Right forelimb (tissue), 1 donor: ENCODE data around the gene ERBB2.
"Not testable (repeated sequence)": the region's sequence is repeated elsewhere in the genome, so short reads cannot be mapped to it uniquely, and the experiment has no call there.

ENCODE experiments used
- DNase-seq: peaks from one replicate; pipeline ENCODE4 v3.0.0-alpha.2; 2018

Gene ERBB2

DNA sequence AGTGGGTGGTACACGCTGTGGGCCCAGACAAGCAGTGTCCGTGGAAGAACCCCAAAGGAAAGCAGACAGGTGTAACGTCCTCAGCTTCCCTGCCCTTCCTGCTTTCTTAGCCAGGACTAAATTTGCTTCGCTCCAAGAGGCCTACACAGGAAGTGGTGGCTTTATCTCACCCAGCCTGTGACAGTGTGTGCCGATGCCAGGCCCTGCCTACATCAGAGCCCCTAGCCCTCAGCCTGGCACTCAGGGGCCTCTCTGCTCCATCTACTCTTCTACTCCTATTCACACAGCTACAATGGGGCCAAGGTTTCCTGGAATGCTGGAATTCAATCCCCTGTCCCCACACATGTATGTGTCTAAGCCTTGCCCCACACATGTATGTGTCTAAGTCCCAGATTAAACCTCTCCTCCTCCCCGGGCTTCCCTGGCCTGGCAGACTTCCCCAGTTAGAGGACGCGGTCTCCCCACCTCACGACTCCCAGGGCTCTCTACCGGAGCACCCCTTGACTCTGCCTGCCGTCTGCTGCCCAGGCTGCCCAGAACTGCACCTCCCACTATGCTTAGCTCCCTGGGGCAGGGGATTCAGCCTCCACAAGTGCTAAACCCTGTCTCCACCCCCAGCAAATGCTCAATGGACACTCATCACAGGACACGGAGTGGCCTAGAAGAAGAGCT is 20.2 kb upstream of the ERBB2 start:
- DNase-seq, result no peak

DNA sequence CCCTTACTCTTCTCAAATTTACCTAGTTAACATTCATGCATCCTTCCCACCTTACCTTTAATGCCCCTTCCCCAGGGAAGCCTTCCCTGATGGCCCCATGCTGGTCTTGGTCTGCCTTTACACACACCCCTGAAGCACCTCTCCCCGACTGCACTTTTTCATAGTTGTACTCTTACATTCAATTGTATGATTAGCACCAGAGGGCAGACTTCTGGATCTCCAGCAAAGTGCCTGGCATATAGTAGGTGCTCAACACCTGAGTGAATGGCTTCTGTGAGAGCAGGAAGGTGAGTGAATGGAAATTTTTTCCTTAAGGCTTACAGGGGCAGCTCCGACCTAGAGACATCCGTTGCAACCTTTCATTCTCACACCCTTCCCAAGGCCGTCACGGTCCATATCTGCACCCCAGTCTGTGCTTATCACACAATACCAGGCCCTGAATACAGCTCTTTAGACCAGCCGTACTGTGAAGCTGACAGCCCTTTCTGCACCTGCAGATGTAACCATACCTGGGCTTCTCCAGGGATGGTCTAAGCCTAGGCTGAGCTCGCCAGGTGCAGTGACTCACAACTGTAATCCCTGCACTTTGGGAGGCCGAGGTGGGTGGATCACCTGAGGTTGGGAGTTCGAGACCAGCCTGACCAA is 16.4 kb upstream of the ERBB2 start:
- no peak for DNase-seq

DNA sequence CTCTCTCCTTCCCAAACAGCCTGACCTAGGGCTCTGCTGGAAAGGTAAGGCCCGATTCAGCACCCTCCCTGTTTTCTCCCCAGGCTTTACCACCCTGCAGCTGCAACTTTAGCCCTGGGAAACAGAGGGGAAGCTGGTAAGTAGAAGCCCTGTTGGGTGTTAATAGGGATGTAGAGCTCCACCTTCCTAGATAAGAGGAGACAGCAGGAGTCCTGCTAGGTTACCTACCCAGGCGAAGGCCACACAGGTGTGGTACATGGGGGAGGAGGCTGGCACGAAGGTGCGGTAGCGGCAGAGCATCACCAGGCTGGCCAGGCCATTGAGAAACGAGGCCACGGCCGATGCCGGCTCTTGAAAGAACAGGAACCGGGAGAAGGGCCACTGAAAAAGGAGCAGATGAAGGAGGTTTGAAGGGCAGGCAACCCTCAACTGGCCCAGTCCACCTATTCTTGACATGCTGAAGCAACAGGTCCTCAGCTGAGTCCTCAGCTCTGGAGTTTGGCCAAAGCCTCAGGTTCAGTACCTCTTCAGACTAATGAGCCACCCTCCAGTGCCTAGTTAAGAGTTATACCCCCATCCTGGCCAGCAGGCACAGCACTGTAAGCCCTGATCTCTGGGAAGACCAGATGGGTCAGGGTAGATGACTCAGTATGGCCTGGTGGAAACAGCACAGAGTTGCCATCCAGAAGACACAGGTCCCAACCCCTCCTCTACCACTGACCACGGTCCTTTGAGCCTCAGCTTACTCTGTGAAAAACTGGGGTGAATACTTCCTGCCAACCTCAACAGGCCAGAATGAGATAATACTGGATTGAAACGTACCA is 15.3 kb upstream of the ERBB2 start:
- no peak for DNase-seq

DNA sequence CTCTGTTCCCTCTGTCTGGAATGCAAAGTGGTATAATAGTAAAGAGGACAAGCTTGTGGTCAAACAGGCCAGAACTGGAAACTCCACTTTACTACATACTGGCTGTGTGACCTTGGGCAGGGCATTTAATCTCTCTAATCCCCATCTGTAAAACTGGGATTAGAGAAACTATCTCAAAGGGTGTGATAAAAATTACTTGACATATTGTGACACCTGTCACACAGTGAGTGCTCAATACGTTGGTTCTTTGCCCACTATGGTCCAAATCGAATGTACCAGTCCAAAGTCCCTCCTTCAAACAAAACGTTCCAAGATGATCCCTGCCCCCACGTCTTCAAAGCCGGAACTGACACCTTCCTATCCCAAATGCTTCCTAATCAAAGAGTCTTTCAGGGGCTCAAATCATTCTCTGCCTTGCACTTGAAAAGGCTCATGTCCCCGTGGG is 12.7 kb upstream of the ERBB2 start:
- no peak for DNase-seq

DNA sequence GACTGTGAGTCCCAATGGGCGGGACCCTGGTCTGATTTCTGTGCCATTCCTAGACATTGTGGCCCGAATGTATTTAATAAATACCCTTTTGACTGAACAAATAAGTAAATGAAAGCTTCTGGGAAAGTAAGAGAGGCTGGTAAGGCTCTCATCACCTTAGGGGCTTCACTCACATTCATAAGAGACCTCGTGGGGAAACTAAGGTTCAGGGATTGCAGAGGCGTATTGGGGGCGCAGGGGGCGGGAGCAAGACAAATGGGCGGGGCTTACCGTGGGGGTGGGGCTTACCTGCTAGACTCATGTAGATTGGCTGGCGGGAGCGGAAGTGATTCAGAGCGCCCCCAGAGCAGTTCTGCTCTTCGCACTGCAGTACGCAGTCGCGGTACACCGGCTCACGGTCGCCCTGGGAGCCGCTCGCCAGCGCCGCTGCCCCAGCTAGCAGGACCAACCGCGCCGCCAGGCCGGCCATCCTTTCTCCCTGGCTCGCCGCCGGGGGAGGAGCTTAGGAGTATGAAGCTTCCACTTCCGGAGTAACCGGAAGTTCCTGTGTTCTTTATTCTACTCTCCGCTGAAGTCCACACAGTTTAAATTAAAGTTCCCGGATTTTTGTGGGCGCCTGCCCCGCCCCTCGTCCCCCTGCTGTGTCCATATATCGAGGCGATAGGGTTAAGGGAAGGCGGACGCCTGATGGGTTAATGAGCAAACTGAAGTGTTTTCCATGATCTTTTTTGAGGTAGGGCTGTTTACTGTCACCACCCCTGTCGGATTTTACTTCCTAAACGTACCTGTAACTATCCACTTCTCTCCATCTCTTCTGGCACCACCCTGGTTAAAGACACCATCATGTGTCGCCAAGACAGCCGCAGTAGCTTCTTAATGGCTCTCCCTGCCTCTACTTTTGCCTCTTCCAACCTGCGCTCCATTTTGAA is 12.1 kb upstream of the ERBB2 start, which contains the start of gene PGAP3:
TSS of gene PGAP3 (minus strand) at position 512 of the 929 bp plus-strand sequence. CDS start at position 469, 43 bp downstream.
- peak; percentile 92 for DNase-seq

DNA sequence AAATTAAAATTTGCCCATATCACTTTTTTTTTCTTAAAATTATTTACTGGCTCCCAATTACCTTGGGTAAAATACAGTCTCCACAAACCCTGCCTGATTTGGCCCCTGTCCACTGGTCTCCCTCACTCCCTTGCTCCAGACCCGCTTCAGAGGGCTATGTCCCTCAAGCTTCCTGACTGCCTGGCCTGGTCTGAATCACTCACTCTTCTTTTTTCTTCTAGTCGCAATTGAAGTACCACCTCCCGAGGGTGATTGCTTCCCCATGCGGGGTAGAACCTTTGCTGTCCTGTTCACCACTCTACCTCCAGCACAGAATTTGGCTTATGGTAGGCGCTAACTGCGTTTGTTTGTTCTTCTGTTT is 11.4 kb upstream of the ERBB2 start:
- DNase-seq, result no peak

DNA sequence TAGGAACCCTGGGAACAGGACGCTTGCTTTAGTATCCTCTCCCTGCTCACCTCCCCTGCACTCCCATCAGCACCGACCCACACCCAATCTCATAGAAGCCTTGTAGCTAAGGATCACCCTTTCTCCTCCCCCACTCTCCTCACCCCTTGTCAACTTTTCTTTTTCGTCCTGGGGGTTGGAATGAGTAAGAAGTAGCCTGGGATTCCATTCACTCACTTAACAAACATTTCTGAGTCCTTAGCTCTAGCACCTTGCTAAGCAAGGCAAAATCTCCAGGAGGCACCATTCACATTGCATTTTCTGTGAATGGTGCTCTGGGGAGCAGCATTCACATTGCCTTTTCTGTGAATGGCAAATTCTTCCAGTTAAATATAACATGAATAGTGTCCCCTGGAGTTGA is 10.9 kb upstream of the ERBB2 start:
- DNase-seq, result no peak

DNA sequence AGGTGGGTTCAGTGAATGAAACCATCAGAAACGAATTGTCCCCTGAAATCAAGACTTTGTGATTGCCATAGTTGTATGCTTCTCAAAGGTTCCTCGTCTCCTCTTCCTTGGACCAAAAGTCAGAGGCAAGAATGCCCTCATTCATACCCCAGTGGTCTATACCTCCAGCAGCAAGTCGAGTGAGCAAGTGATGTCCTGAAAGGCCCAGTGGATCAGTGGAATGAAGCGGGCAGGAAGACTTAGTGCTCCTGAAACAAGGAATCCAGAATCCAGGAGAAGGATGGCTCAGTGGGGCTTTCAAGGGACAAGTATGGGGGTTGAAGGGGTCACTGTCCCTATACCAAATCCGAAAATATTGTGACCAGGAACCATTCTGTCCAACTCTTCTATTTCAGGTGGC is 5.3 kb upstream of the ERBB2 start:
- no peak for DNase-seq

DNA sequence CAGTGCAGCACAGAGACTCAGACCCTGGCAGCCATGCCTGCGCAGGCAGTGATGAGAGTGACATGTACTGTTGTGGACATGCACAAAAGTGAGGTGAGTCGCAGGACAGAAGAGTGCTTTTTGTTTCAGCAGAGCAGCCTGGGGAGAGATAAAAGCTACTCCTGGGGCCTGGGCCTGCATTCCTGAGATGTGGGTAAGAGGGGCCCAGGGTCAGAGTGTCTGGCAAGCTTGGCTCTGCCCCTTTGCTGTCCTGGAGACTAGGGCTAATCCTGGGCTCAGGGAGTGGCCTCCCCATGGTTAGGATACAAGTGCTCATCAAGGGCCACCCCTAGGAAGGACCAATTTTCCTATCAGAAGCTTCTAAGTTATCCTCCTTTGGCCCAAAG is 4.8 kb upstream of the ERBB2 start:
- no peak for DNase-seq

DNA sequence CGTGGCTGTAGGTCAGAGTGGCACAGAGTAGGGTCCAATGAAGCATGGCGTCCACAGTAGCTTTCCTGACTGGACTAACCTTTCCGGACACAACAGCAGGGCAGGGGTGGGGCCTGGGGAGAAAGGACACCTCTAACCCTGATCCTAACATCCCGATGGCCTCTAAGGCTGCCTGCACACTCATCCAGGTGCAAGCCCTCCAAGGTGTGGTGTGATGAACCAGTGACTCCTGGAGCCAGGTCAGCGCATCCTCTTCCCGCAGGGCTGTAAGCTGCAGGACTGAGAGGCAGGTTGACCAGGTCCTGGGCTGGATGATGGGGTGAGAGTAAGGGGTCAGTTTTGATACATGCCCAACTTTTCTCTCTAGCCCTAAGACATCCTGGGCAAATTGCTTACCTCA is 3.1 kb upstream of the ERBB2 start:
- DNase-seq, result no peak

DNA sequence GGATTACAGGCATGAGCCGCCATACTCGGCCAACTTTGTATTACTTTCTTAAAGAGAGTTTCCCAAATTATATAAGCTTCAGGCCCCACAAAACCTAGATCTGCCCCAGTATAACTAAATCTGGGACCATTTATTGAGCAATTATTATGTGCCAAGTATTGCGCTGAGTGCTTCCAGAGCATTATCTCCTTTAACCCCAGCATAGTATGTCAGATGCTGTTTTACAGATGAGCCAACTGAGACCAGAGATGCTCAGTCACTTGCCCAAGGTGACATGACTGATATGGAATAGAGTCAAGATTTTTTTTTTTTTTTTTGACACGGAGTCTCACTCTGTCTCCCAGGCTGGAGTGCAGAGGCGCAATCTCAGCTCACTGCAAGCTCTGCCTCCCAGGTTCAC is 1.9 kb upstream of the ERBB2 start:
- no peak for DNase-seq

DNA sequence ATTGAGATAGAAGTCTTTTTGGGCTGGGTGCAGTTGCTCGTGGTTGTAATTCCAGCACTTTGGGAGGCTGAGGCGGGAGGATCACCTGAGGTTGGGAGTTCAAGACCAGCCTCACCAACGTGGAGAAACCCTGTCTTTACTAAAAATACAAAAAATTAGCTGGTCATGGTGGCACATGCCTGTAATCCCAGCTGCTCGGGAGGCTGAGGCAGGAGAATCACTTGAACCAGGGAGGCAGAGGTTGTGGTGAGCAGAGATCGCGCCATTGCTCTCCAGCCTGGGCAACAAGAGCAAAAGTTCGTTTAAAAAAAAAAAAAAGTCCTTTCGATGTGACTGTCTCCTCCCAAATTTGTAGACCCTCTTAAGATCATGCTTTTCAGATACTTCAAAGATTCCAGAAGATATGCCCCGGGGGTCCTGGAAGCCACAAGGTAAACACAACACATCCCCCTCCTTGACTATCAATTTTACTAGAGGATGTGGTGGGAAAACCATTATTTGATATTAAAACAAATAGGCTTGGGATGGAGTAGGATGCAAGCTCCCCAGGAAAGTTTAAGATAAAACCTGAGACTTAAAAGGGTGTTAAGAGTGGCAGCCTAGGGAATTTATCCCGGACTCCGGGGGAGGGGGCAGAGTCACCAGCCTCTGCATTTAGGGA is 577 bp upstream of the ERBB2 start:
- DNase-seq, result not testable (repeated sequence)

DNA sequence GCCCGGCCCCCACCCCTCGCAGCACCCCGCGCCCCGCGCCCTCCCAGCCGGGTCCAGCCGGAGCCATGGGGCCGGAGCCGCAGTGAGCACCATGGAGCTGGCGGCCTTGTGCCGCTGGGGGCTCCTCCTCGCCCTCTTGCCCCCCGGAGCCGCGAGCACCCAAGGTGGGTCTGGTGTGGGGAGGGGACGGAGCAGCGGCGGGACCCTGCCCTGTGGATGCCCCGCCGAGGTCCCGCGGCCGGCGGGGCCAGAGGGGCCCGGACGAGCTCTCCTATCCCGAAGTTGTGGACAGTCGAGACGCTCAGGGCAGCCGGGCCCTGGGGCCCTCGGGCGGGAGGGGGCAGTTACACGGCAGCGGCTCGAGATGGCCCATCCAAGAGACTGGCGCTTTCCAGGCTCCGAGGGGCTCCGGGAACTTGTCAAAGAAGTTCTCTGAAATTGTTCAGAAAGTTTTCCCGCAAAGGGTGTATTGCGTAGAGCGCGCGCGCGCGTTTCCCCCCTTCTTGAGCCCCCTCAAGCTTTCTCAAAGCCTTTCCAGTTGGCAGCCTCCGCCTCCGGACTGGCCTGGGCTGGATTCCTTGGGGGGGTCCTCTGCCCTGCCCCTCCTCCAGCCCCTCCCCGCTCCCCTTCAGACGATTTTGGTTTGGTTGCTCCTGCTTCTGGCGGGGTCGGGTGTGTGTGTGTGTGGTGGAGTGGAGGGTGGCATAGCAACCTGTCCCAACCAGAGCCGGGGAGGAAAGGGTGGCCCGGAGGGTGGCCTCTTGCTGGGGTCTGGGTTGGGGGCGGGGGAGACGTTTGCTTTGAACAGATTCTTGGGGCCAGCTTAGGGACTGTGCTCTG is 504 bp downstream of the ERBB2 start:
- DNase-seq, result peak; percentile 84

DNA sequence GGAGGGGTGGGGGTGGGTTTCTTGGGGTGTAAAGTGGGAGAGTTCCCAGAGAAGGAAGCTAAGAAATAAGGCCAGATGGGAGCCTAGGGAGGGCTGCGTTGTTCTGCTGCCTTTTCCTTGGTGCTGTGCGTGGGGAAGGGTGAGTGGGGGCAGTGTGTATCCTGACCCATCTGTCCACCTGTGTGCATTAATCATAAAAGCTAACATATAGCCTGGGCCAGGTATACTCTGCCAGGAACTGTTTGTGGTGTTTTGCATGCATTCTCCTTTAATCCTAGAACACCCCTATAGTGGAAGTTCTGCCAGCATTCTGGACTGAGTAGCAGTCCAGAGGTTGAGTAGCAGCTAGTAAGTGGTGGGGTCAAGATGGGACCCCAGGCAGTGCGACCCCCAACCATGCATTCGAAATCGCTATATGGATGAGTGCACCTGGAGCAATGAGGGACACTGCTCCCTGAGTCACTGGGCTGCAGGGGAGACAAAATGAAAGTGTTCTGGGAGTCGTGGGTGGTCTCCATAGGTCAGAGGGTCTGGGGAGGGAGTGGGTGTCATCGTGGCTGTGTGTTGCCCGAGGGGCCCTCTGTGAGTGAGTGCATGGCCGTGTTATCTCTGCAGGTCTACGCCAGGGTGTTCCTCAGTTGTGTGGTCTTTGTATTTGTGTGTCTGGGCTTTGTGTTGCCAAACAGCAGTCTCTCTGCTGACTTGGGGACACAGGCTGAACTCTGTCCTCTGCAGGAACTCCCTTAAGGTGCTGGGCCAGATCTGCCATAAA is 1.3 kb downstream of the ERBB2 start:
- no peak for DNase-seq

DNA sequence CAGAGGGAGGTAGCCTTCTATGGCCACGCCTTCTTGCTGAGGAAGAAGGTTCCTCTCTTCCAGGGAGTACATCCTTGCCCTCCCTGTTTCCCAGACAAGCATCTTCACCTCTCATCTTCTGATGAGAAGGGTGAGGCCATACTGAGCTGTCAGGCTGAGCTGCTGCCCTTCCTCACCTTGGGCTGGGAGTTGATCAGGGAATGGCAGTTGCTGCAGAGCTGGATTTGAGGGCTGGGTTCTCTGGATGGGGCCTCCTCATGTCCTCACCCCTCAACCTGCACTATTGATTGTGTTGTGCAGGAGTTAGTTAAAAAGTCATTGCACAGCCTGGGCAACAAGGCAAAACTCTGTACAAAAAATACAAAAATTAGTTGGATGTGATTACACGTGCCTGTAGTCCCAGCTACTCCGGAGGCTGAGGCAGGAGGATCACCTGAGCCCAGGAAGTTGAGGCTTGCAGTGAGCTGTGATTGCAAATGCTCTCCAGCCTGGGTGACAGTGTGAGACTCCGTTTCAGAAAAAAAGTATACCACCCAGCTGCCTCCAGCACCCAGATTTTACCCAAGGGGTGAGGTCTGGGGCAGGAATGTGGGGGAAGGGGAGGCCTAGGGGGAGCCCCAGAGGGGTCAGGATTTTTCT is 2.0 kb downstream of the ERBB2 start:
- DNase-seq, result no peak

DNA sequence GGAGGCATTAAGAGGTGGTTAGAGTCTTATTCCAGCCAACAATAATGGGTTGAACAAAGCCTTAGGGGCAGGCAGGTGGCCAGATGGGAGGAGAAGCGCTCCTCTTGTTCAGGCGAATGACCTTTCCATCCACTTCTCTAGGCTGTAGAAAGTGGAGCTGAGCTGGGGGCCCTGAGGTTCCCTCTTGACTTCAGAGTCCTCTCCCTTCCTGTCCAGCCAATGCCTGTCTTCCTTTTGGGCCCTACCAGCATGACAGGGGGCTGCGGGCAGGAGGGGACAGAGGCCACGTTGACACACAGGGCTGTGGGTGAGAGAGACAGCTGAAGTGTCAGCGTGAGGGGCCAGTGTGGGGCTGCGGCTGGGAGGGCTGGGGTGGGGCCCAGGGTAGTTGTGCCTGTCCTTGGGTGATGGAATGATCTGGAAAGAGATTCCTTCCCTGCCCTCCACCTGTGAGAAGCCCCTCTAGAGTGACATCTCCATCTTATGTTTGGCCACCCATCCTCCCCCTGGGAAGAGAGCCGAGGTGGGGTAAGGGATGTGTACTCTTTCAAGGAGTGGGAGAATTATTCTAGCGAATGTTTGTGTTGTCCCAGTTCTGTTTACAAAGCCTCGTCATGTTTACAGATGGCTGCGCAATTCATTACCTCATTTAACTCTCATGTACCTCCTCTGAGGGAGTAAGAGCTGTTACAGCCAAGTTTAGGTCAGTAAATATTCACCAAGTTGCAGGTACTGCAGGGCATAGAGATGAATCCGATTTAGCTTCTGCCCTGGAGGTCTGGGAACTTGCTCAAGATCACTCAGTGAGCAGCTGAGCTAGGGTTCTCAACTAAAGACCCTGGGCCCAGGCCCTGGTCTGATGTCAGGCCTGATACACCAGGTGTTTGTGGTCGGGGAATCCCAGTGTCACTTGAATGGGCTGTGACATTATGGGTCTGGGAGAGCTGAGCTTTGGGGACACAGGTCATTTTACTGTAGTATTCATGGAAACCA is 3.3 kb downstream of the ERBB2 start:
- no peak for DNase-seq

DNA sequence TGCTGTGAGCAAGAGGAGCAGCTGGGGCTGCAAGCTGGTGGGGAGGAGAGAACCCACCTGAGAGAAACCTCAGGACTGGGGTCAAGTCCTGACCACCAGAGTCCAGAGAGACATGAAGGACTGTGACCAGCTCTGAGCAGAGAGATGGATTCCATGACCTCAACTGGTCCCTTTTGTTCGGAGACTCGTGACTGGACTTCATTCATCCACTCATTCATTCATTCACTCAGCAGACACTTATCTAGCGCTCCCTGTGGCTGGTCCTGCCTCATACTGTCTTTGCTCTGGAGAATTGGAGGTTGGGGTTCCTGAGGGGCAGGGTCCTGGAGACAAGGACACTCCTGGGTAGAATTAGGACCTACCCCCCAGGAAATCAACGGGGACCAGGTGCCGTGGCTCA is 4.0 kb downstream of the ERBB2 start:
- DNase-seq, result no peak

DNA sequence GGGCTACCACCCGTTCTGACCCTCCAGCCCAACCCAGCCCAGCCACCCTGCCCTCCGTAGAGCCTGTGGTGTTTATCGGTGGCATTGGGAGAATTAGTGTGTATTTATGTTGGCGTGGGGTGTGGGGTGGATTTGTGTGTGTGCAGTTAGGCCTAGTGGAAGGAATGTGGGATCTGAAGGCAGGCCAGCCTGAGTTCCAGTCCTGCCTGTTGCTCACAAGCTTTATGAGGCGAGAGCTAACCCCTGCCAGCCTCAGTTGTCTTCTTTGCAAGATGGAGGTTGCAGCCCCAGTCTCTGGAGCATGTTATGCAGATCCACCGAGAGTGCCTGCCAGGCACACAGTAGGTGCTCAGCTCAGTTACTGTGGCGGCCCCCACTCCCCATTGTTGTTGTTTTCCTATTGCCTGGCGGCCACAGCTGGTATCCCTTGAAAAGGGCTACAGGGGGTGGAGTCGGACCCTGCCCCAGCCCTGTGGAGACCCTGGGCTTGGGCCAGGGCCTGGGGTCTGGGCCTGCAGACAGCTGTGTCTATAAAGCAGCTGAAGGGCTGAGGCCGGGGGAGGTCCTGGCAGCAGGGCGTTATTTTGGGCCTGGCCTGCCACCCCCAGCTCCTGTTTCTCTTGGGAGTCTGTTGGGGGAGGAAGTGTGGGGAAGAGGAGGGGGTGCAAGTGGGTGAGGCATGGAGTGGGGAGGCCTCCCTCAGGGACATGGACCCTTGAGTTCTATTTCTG is 5.1 kb downstream of the ERBB2 start:
- DNase-seq, result no peak
